Loucy (cell line): ENCODE measurements around the gene YIPF4.

ENCODE experiments used
- EZH2phosphoT487 ChIP-seq: fragments of 200-600 bp; IDR thresholded peaks from 2 replicates; pipeline ENCODE4 v1.6.1; 2018; ENCODE audit warnings: antibody characterized with exemption, mild to moderate bottlenecking, moderate library complexity, borderline replicate concordance
- TF ChIP-seq, protein P1 (sequence below): fragments of 200-600 bp; sonication (generic); conservative IDR thresholded peaks from 2 replicates; pipeline ENCODE4 v1.5.1; 2014; ENCODE audit warnings: mild to moderate bottlenecking, antibody characterized with exemption, low read length

DNA sequence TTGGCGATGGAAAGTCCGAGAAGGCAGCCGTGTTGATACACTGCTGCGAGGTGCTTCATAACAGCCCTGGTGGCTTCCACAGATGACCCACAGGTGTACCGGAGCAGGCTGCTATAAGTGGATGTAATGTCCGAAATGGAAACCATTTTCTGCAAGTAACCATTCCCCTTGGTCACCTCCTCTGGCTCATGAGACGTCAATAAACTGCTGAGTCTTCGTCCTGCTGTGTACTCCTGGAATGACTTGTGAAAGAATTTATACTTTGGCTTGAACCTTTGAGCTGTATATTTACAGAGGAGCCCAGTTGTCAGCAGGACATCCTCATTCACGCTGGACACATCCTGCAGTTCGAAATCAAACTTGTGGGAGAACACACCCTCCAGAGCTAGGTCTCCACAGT is 27.4 kb upstream of the YIPF4 start:
- TF ChIP-seq, protein P1, sequence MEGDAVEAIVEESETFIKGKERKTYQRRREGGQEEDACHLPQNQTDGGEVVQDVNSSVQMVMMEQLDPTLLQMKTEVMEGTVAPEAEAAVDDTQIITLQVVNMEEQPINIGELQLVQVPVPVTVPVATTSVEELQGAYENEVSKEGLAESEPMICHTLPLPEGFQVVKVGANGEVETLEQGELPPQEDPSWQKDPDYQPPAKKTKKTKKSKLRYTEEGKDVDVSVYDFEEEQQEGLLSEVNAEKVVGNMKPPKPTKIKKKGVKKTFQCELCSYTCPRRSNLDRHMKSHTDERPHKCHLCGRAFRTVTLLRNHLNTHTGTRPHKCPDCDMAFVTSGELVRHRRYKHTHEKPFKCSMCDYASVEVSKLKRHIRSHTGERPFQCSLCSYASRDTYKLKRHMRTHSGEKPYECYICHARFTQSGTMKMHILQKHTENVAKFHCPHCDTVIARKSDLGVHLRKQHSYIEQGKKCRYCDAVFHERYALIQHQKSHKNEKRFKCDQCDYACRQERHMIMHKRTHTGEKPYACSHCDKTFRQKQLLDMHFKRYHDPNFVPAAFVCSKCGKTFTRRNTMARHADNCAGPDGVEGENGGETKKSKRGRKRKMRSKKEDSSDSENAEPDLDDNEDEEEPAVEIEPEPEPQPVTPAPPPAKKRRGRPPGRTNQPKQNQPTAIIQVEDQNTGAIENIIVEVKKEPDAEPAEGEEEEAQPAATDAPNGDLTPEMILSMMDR: no peak
- no peak for TF ChIP-seq EZH2phosphoT487
